AG09309 (cell line): ENCODE data around the gene NANS.

Source experiments
- DNase-seq: peaks from one replicate; pipeline ENCODE4 v3.0.0-alpha.2; 2010; ENCODE audit warnings: low read depth
- H3K4me3 ChIP-seq: 2 replicates; pipeline ENCODE4 v1.5.1; 2011; ENCODE audit warnings: mild to moderate bottlenecking, low read depth, low read length, moderate library complexity; ENCODE audit not compliant: control insufficient read depth
- TF ChIP-seq, protein P1 (sequence below): IDR thresholded peaks from 2 replicates; pipeline ENCODE4 v1.5.1; 2011; ENCODE audit warnings: mild to moderate bottlenecking, low read depth, low read length, inconsistent platforms; ENCODE audit not compliant: insufficient read depth, control insufficient read depth; ENCODE audit errors: missing control alignments

The NANS gene

DNA sequence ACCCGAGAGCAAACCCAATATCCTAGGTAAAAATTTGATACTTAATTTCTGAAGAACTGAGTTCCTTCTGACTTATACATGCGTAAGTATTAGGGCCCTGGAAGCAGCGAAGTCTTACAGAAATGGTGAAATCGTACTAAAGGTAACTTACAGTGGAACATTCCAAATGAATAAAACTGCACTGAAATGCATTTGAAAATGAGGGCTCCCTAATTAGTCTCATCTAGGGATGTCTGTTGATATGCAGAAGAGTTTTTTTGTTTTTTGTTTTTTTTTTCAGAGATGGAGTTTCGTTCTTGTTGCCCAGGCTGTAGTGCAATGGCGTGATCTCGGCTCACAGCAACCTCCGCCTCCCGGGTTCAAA lies 10.4 kb upstream of the NANS start:
- no peak for DNase-seq
- no peak overlapping the region for H3K4me3 ChIP-seq
- TF ChIP-seq, protein P1, sequence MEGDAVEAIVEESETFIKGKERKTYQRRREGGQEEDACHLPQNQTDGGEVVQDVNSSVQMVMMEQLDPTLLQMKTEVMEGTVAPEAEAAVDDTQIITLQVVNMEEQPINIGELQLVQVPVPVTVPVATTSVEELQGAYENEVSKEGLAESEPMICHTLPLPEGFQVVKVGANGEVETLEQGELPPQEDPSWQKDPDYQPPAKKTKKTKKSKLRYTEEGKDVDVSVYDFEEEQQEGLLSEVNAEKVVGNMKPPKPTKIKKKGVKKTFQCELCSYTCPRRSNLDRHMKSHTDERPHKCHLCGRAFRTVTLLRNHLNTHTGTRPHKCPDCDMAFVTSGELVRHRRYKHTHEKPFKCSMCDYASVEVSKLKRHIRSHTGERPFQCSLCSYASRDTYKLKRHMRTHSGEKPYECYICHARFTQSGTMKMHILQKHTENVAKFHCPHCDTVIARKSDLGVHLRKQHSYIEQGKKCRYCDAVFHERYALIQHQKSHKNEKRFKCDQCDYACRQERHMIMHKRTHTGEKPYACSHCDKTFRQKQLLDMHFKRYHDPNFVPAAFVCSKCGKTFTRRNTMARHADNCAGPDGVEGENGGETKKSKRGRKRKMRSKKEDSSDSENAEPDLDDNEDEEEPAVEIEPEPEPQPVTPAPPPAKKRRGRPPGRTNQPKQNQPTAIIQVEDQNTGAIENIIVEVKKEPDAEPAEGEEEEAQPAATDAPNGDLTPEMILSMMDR: no peak

DNA sequence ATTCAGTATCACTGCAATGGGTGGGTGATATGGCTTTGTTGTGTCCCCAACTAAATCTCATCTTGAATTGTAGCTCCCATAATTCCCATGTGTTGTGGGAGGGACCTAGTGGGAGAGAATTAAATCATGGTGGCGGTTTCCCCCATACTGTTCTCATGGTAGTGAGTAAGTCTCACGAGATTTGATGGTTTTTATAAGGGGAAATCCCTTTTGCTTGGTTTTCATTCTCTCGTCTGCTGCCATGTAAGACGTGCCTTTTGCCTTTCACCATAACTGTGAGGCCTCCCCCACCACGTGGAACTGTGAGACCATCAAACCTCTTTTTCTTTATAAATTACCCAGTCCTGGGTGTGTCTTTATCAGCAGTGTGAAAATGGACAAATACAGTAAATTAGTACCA lies 9.5 kb upstream of the NANS start:
- TF ChIP-seq, protein P1: no peak
- no peak for DNase-seq
- no peak overlapping the region for H3K4me3 ChIP-seq

DNA sequence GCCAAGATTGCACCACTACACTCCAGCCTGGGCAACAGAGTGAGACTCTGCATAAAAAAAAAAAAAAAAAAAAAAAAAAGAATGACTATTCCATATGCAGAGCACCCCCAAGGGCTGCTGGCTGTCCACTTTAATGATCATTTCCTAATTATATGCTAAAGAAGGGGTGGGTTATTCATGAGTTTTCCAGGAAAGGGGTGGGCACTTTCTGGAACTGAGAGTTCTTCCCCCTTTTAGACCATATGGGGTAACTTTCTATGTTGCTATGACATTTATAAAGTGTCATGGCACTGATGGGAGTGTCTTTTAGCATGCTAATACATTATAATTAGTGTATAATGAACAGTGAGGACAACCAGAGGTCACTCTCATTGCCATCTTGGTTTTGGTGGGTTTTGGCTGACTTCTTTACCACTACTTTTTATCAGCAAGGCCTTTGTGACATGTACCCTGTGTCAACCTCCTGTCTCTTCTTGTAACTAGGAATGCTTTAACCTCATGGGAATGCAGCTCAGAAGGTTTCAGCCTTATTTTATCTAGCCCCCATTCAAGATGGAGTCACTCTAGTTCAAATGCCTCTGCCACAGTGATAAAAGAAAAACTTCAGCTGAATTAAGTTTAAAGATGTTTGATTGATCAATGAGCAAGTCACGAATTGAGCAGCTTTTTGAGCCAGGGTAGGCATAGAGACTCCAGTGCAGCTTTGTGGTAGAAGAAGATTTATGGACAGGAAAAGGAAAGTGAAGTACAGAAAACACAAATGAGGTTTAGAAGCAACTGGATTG lies 7.1 kb upstream of the NANS start:
- TF ChIP-seq, protein P1: no peak
- no peak for DNase-seq
- no peak overlapping the region for H3K4me3 ChIP-seq

DNA sequence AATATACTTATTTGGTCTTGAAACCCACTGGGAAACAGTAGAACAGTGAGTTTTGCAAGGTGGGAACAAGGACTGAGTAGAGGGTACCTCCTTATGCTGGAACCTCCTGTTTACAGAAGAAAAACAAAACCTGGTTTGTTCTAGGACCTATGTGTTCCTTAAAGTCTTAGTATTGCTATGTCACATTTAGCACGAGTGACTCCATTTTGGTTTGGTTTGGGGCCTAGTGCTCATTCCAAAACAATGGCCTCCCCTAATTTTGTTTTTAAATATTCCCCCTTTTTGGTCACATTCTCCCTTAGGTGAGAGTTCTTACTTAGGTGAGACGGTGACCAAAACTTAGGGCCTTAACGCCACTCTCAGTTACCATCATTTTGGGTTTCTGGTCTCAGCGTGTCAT lies 6.2 kb upstream of the NANS start:
- H3K4me3 ChIP-seq: no peak overlapping the region
- DNase-seq: no peak
- TF ChIP-seq, protein P1: no peak

DNA sequence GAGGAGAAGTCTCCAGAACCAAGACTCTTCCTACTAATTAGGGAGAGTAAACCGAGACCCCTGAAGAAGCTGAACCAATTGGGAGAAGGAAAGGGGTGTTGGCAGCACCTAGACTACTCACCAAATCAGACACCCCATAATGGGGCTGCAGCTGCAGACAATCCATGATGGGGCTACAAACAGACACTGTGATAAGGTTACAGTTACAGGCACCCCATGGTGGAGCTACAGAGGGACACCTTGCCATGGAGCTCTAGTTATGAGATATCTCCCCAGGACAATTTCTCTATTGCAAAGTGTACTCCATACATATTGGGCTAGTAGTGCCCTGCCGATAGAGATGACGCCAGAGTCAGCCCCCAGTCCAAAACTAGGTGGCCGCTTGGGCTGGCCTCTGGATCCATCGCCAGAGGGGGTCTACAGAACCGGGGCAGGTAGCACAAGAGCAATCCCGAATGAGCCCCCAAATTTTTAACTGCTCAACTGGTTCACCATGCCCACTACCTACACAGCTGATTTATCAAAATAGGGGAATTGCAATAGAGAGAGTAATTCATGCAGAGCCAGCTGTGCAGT lies 2.1 kb upstream of the NANS start:
- H3K4me3 ChIP-seq: no peak overlapping the region
- no peak for DNase-seq
- TF ChIP-seq, protein P1: no peak

DNA sequence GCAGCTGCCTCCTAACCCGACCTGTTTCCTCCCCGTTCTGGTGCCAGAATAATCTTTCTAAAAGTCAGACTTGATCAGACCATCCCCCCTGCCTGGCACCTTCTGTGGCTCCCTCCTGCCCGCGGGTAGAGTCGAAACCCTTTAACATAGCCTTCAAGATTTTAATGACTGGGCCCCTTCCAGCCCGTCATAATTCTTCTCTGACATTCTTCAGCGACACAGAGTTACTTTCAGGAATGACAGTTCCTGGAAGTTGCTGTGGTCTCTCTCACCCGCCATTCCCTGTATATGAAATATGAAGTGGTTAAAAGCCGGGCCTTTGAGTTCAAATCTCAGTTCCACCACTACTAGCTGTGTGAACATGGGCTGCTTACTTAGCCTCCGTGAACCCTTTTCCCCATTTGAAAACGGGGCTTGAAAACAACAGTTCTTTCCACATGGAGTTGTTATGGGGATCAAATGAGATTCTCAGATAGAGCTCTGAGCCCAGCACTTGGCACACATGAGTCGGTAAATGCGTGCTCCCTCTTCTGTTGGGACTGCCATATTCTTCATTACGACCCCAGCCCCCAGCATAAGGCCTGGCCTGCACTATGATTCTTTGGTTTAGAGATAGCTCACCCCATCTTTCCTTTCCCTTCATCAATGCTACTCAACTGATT lies 737 bp downstream of the NANS start:
- DNase-seq: no peak
- peak overlapping the region; percentile 78 for H3K4me3 ChIP-seq
- TF ChIP-seq, protein P1: no peak
